ENCODE data around the gene ASTL.

ASTL gene

DNA sequence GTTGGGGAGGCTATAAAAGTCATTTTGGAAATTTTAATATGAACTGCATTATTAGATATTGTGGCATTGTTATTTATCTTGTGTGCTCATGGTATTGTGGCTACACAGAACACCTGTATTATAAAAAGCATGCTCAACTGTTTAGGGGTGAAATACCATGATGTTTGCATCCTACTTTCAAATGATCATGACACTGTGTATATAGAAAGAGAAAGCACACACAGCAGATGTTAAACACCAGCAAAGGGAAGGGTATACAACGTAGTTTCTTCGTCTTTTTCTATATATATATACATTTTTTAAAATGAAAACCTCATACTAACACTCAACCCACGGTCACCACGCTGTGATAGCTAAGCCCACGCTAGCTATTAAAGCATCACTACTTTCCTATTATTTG, 43.2 kb upstream of the ASTL start:
- TF ChIP-seq, protein P1, sequence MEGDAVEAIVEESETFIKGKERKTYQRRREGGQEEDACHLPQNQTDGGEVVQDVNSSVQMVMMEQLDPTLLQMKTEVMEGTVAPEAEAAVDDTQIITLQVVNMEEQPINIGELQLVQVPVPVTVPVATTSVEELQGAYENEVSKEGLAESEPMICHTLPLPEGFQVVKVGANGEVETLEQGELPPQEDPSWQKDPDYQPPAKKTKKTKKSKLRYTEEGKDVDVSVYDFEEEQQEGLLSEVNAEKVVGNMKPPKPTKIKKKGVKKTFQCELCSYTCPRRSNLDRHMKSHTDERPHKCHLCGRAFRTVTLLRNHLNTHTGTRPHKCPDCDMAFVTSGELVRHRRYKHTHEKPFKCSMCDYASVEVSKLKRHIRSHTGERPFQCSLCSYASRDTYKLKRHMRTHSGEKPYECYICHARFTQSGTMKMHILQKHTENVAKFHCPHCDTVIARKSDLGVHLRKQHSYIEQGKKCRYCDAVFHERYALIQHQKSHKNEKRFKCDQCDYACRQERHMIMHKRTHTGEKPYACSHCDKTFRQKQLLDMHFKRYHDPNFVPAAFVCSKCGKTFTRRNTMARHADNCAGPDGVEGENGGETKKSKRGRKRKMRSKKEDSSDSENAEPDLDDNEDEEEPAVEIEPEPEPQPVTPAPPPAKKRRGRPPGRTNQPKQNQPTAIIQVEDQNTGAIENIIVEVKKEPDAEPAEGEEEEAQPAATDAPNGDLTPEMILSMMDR (IDR thresholded peaks at IDR 0.05): no peak
- intact Hi-C loops (cut with DNase I; ENCODE audit: low total_unique reads): no loop called here
- Histone ChIP-seq H3K4me3 (no peak overlapping the region), H3K9me3 (no peaks in the 10 kb centered on the region), H3K36me3 (peaks cover 23 to 33% (median 32%) of the 10 kb centered on the region in 3 donors), H3K4me1 (peaks cover 0 to 4% (median 0%) of the 10 kb centered on the region in 4 donors), H3K27me3 (no peaks in the 10 kb centered on the region), H3K27ac (no peak overlapping the region)
- DNase-seq: no peak

DNA sequence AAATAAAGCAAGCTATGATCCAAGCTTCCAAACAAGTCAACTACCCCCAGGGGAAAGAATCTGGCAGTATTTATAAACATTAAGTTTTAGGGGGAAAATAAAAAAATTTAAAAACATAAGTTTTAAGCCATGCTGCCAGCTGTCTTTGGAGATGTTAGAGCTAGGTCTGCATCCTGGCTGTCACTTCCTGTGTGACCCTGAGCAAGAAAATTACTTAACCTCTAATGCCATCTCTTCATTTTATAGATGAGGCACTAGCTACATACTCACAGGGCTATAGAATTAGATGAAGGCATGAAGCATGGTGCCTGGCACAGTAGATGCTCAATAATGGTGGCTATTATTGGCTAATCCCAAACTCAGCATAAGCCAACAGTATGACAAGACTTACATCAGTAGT, 42.2 kb upstream of the ASTL start:
- TF ChIP-seq, protein P1 (IDR thresholded peaks at IDR 0.05): no peak

DNA sequence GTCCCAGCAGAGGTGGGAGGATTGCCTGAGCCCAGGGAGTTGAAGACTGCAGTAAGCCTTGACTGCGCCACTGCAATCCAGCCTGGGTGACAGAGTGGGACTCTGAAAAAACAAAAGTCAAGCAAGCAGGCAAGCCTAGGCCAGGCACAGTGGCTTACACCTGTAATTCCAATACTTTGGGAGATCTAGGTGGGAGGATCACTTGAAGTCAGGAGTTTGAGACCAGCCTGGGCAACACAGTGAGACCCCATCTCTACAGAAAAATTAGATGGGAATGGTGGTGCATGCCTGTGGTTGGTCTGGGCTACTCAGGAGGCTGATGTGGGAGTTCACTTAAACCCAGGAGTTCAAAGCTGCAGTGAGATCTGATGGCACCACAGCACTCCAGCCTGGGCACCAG, 41.7 kb upstream of the ASTL start:
- Histone ChIP-seq H3K4me3 (no peak overlapping the region), H3K9me3 (no peaks in the 10 kb centered on the region), H3K27me3 (no peaks in the 10 kb centered on the region), H3K4me1 (no peaks in the 10 kb centered on the region), H3K27ac (no peak overlapping the region), H3K36me3 (peaks cover 8 to 18% (median 16%) of the 10 kb centered on the region in 3 donors)
- DNase-seq: no peak
- intact Hi-C loops (cut with DNase I; ENCODE audit: low total_unique reads): no loop called here
- TF ChIP-seq, protein P1 (IDR thresholded peaks at IDR 0.05): no peak

More for the DNA sequence above, 42.2 kb upstream of the ASTL start:
- no peaks in the 10 kb centered on the region for H3K4me1 ChIP-seq
- H3K9me3 ChIP-seq: no peaks in the 10 kb centered on the region
- no peak overlapping the region for H3K27ac ChIP-seq
- H3K27me3 ChIP-seq: no peaks in the 10 kb centered on the region
- peaks cover 13 to 23% (median 22%) of the 10 kb centered on the region in 3 donors for H3K36me3 ChIP-seq
- H3K4me3 ChIP-seq: no peak overlapping the region
- intact Hi-C loops (cut with DNase I; ENCODE audit: low total_unique reads): no loop called here
- no peak for DNase-seq

DNA sequence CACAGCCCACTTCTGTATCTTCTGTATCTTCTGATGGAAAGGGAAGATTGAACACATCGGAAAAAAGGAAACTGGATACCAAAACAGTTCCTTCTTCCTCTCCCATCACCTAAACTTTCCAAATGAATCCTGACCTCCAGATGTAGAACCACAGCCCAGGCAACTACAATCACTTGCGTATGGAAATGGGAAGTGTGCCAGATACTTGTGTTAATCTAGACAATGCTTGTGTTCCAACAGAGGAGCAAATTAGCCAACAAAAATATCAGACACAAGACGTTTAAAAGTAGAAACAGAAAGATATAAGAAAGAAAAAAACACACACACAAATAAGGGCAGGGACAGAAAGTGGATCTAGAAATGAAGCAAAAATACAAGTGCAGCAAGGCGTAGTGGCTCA, 38.4 kb upstream of the ASTL start:
- no peak overlapping the region for H3K27ac ChIP-seq
- TF ChIP-seq, protein P1 (IDR thresholded peaks at IDR 0.05): no peak
- no peak overlapping the region for H3K4me3 ChIP-seq
- no peaks in the 10 kb centered on the region for H3K4me1 ChIP-seq
- H3K9me3 ChIP-seq: no peaks in the 10 kb centered on the region
- DNase-seq: no peak
- intact Hi-C loops (cut with DNase I; ENCODE audit: low total_unique reads): no loop called here
- H3K27me3 ChIP-seq: no peaks in the 10 kb centered on the region
- H3K36me3 ChIP-seq: no peaks in the 10 kb centered on the region

DNA sequence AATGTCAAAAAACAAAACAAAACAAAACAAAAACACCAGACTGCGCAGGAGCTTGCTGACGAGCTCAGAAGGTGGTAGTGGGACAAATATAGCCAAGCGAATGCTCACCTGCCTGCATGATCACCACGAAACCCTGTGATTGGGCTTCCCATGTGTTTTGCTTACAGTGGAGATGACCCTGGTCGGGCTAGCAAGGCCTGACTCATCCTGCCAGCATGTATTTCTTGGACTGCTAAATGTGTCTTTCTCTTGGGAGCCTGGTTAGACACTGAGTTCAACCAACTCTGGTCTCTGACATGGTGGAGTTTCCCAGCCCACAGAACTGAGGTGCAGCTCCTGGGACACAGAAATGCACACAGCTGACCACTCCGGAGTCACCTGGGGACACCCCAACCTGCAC, 37.6 kb upstream of the ASTL start:
- H3K9me3 ChIP-seq: no peaks in the 10 kb centered on the region
- H3K4me1 ChIP-seq: no peaks in the 10 kb centered on the region
- no peaks in the 10 kb centered on the region for H3K36me3 ChIP-seq
- H3K4me3 ChIP-seq: no peak overlapping the region
- H3K27me3 ChIP-seq: no peaks in the 10 kb centered on the region
- TF ChIP-seq, protein P1 (IDR thresholded peaks at IDR 0.05): no peak
- intact Hi-C loops (cut with DNase I; ENCODE audit: low total_unique reads): no loop called here
- no peak for DNase-seq
- no peak overlapping the region for H3K27ac ChIP-seq

Measured in tibial artery (tissue), 4 donors.